Measurements from ENCODE around the gene OR6N1. TPM values are rescaled to one million over a fixed set of nuclear protein-coding genes. Genes with fewer than 3 reads are reported as not detected.

The OR6N1 gene
- total and polyA plus RNA-seq, 9 of the 15 experiments (the other 6 are each of a cell fraction or from before 2014, with no cell fraction given): 0.01 to 0.07 TPM; not detected in 7

GRCh38 chr1:158799689-158800088 is 27.7 kb upstream of the OR6N1 start (continued):
- no peak for TF ChIP-seq NR2C1 (IDR thresholded peaks at IDR 0.05)
- TF ChIP-seq NR2C1 (tag; IDR thresholded peaks at IDR 0.05): peak; percentile 14; the same call in 1 of the 2 replicates
- TF ChIP-seq CREB3L1 (IDR thresholded peaks at IDR 0.05; ENCODE audit: borderline replicate concordance, low read depth): 0 out of 2 replicates have a peak, but pooled peaks have one; percentile 22
- 0 out of 2 replicates have a peak, but pooled peaks have one; percentile 32 for TF ChIP-seq RBFOX2 (IDR thresholded peaks at IDR 0.05; ENCODE audit: low read depth, low read length)
- TF ChIP-seq NFRKB (IDR thresholded peaks at IDR 0.05; ENCODE audit: low read depth): peak; percentile 62; the same call in 1 of the 2 replicates
- TF ChIP-seq ARID1B (IDR thresholded peaks at IDR 0.05): peak; percentile 57
- TF ChIP-seq ASH1L (IDR thresholded peaks at IDR 0.05; ENCODE audit: borderline replicate concordance, low read depth, partially characterized antibody): no peak
- TF ChIP-seq CBFA2T2 (conservative IDR thresholded peaks at IDR 0.05): peak; percentile 34
- TF ChIP-seq SAP30 (IDR thresholded peaks at IDR 0.05; ENCODE audit: borderline replicate concordance, insufficient read depth, low read depth, low read length, poor library complexity, severe bottlenecking): no peak
- peak; percentile 85 for TF ChIP-seq ATF3 (IDR thresholded peaks at IDR 0.05)
- no peak for TF ChIP-seq ATF3 (CRISPR knock-in tag; conservative IDR thresholded peaks at IDR 0.05)
- TF ChIP-seq EHMT2 (IDR thresholded peaks at IDR 0.05): peak; percentile 94
- 0 out of 2 replicates have a peak, but pooled peaks have one; percentile 33 for TF ChIP-seq CC2D1A (IDR thresholded peaks at IDR 0.05)
- TF ChIP-seq L3MBTL2 (IDR thresholded peaks at IDR 0.05): peak; percentile 75
- 0 out of 2 replicates have a peak, but pooled peaks have one; percentile 20 for TF ChIP-seq SMARCE1 (IDR thresholded peaks at IDR 0.05)
- TF ChIP-seq ETV1 (tag; conservative IDR thresholded peaks at IDR 0.05; ENCODE audit: low read depth): no peak
- TF ChIP-seq SOX6 (IDR thresholded peaks at IDR 0.05): 0 out of 2 replicates have a peak, but pooled peaks have one; percentile 20
- TF ChIP-seq ZNF584 (CRISPR knock-in tag; IDR thresholded peaks at IDR 0.05; ENCODE audit: low read depth): 0 out of 2 replicates have a peak, but pooled peaks have one; percentile 71
- TF ChIP-seq CXXC5 (CRISPR knock-in tag; IDR thresholded peaks at IDR 0.05): peak; percentile 37; the same call in 1 of the 2 replicates
- TF ChIP-seq DMBX1 (CRISPR knock-in tag; IDR thresholded peaks at IDR 0.05; ENCODE audit: borderline replicate concordance): peak; percentile 72; the same call in 1 of the 2 replicates
- TF ChIP-seq JUND (IDR thresholded peaks at IDR 0.05; ENCODE audit: borderline replicate concordance, low read depth, low read length): peak; percentile 95
- peak; percentile 94; the same call in 2 of the 3 replicates for TF ChIP-seq JUND (tag; IDR thresholded peaks at IDR 0.05; ENCODE audit: borderline replicate concordance, low read depth, low read length)
- TF ChIP-seq U2AF1 (optimal IDR thresholded peaks at IDR 0.05; ENCODE audit: low read depth, low read length): no peak
- no peak for TF ChIP-seq MBD2 (IDR thresholded peaks at IDR 0.05; ENCODE audit: borderline replicate concordance, low read depth)
- peak; percentile 68 for TF ChIP-seq SMAD4 (CRISPR knock-in tag; conservative IDR thresholded peaks at IDR 0.05)
- peak; percentile 24 for TF ChIP-seq CCNT2 (IDR thresholded peaks at IDR 0.05; ENCODE audit: borderline replicate concordance, extremely low read depth, insufficient read length, low read depth, low read length)
- no peak for TF ChIP-seq CHD2 (IDR thresholded peaks at IDR 0.05; ENCODE audit: low read depth, low read length)
- TF ChIP-seq SMARCC2 (IDR thresholded peaks at IDR 0.05; ENCODE audit: low read depth): 0 out of 2 replicates have a peak, but pooled peaks have one; percentile 42
- TF ChIP-seq FOXK2 (conservative IDR thresholded peaks at IDR 0.05 in 1 of 2, IDR thresholded peaks at IDR 0.05 in 1 of 2; ENCODE audit: low read depth in 2 of 2): 0 out of 4 replicates have a peak, but pooled peaks of 1 of the 2 experiments have one; percentile 26
- TF ChIP-seq EGR1 (conservative IDR thresholded peaks at IDR 0.05): peak; percentile 40; the same call in 1 of the 2 replicates

Measured in K562 (cell line).